GM18526 (cell line): ENCODE data around the gene SLC4A8.

Experiments
- POLR2A ChIP-seq: IDR thresholded peaks from 3 replicates; pipeline ENCODE4 v1.6.1; 2011; ENCODE audit not compliant: insufficient read length; ENCODE audit errors: extremely low read depth

The SLC4A8 gene

DNA sequence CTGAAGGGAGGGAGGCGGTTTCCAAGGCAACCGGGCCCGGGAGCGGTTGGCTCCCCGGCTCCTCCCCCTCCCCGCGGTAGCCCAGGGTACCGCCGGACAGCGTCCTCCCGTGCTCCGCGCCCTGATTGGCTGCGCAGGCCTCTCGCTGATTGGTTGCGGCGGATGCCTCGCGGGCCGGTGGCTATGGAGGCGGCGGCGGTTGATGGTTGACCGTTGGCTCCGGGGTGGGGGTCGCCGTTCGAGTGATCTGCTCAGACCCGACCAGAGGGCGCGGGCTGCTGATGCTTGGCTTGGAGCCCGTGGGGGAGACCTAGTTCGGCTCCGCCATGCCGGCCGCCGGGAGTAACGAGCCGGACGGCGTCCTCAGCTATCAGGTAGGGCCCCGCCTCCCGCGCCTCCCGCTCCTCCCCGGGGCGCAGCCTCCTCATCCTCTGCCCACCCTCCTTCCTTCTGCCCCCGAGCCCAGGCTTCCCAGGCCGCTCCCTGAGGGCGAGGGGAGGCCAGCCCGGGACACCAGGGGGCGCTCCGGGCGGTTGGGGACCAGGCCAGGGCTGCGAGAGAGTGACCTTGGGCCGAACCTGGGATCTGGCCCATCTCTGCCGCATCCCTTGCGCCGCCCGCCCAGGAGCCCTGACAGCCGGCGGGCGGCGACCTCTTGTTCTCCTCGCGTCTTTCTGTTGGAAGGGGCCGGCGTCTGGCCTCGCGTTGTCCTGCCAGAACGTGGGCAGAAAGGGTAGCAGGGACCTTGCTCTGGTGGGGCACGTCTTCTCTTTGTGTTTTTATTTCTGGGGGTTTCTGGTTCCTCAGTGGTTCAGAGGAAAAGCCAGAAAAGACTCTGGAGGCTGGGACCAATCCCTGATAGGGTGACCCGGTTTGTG, at the start of gene SLC4A8:
Gene SLC4A8 (plus strand): TSS at position 170 of the 878 bp plus-strand sequence. CDS start 157 bp downstream, at position 327.
- no peak for TF ChIP-seq POLR2A

DNA sequence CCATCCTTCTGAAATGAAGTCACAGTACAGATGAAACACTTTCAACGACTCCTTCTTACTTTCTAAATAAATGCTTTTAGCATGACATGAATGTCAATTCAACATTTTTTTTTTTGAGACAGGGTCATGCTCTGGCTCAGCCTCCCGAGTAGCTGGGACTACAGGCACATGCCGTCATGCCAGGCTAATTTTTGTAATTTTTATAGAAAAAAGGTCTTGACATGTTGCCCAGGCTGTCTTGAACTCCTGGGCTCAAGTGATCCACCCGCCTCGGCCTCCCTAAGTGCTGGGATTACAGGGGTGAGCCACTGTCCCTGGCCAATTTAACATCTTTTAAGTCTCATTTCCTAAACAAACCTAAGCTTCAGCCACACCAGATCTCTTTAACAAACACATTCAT, 49.8 kb upstream of the SLC4A8 start:
- TF ChIP-seq POLR2A = no peak

DNA sequence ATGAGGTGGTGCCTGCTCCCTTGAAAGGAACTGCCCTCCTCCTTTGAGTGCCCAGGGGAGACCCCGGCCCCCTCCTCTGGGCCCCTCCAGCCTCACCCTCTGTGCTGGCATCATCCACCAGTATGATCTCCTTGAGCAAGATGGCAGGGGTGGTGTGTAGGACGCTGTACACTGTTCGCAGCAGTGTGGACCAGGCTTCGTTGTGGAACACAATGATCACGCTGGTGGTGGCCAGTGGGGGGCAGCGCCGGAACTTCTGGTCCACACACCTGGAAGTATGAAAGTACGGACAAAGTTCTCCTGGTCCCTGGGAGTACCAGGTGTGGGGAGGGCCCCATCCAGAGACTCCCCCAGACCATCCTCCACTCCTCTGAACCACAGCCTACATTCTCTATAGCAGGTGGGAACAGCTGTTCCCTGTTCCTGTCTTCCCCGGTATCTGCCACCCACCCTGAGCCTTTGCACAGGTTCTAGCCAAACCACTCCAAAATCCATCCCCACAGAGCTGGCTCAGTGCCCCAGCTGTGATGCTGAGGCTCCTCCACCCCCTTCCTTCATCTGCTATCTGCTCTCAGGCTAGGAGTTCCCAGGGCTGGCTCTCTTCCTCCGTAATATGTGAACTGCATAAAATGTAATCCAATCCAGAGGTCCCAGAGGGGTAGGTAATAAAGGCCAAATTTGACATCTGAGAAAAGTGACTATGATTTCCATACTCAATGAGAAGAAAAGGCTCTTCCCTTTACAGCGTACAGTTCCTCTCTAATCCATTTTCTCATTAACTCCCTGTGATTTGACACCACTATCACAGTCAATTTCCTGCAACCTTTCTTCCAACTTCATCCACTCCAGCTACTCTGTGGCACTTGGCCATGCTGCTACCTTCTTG, 47.3 kb upstream of the SLC4A8 start:
- TF ChIP-seq POLR2A = no peak

DNA sequence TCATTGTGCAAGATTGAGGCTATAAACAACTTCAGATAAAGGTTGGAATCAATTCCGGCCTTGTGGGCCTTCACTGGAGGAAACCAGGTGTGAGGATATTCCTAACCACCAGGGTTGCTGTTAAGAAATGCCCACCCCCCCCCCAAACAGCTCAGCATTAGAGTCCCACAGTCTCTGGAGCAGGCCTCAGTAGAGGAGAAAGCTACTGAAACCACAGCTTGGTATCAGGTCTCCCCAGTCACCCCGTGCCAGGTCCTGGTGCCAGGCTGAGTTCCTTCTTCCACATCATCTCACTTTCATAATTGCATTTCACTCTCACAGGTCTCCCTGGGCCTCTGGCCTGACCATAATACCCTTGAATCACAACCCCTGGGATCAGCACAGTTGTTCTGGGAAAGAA, 45.9 kb upstream of the SLC4A8 start:
- TF ChIP-seq POLR2A = no peak

DNA sequence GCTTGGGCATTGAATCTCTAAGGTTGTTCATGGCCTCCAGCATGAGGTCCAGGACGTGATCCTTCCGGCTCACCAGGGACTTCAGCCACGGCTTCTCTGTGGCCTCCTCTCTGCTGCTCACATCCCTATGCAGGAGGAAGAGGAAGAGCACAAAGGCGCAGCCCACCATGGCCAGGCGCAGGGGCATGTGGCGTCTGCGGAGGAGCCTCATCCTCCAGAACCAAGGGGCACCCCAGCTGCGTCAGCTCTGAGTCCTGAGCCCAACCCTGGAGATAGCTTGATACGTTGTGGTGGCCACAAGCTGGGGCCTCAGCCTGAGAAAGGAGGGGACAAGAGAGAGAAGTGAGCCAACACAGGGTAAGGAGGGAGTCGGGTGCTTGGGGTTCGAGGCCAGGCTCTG, 45.1 kb upstream of the SLC4A8 start:
- no peak for TF ChIP-seq POLR2A

DNA sequence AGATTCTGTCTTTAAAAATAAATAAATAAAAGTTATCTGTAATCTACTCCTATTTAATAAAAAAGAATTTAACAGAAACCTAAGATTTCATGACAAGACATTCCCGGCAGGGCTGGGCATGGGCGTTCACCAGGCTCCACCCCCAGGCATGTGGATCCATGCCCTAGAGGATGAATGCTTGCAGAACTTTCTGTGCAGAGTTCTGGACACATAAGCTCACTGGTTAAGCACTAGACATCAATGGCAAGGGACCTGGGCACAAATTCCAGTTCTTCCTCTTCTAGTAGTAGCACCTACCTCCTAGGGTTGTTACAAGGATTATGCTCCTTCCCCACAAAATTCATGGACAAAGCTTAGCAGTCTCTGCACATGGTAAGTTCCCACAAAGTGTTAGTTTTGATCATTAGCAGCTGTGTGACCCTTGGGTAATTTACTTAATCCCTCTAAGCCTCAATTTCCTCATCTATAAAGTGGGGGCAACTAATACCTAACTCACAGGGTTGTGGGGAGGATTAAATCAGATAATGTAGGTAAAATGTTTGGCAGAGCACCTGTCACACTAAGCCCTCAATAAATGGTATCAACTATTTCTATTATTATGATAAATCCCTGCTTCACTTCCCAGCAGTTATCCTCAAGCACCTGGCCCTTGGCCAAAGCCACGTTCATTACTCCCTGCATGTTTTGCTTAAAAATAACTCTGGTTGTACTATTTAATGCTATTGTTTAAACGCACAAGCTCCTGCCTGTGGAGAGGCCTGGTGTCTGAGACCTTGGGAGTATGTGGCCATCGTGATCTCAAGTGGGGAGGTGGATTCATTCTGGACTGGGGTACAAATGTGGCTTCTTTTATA, 43.2 kb upstream of the SLC4A8 start:
- no peak for TF ChIP-seq POLR2A

DNA sequence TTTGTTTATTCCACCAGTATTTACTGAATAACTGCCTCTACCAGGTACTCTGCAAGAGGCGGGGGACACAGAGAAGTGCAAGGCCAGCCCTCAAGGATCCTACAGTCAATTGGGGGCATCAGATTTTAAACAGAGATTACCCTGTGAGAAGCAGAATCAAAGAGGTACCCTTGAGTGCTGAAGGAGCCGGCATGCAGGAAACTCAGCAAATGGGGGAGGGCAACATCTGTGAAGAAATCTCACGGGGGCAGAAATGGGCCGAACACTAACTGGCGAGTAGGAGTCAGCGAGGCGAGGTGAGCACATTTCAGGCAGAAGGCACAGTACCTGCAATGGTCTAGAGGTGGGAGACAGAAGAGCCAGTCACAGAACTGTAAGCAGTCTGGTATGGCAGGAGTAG, 42.5 kb upstream of the SLC4A8 start:
- no peak for TF ChIP-seq POLR2A

DNA sequence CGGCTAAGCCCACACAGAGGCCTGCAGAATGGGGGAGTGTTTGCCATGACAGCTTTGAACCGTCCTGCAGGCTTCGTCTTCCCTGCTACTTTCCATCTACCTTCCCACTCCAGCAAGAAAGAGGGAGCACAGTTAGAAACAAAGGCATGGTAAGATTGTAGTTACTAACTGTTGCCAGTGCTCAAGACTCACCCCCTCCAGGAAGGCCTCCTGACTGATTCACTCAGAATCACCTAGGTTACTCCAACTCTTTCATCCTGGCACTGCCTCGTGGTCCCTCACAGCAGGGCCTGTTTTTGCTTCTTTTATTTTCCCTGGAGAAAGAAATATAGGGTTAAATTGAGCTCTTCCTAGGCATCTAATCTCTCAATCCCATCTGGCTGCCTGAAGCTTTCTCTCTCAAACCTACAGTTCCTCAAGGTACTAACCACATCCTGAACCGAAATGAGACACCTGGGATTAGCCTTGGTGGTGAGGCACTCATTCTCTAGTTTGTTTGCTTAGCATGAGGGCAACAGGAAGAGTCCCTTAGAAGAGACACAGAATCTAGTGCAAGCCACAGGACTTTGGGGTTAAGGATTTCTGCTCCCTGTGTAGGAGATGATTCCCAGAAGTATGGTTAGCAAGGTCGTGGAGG, 41.2 kb upstream of the SLC4A8 start:
- no peak for TF ChIP-seq POLR2A

DNA sequence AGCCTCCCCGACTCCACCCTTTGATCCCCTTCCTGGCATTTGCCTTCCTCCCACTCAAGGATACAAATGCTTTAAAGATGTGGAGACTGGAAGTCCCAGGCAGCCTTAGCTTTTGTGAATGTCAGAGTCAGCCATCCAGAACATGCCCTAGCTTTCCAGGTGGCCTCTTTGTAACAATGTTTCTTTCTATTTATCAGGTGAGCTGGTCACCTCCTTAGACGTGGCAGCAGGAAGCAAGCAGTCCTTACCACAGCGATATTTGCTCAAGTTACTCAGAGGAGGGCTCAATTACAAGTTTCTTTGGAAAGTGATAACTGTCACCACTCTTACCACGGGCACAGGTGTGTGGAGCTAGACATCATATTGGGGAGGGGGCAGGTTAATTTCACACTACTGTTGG, 38.3 kb upstream of the SLC4A8 start:
- no peak for TF ChIP-seq POLR2A

DNA sequence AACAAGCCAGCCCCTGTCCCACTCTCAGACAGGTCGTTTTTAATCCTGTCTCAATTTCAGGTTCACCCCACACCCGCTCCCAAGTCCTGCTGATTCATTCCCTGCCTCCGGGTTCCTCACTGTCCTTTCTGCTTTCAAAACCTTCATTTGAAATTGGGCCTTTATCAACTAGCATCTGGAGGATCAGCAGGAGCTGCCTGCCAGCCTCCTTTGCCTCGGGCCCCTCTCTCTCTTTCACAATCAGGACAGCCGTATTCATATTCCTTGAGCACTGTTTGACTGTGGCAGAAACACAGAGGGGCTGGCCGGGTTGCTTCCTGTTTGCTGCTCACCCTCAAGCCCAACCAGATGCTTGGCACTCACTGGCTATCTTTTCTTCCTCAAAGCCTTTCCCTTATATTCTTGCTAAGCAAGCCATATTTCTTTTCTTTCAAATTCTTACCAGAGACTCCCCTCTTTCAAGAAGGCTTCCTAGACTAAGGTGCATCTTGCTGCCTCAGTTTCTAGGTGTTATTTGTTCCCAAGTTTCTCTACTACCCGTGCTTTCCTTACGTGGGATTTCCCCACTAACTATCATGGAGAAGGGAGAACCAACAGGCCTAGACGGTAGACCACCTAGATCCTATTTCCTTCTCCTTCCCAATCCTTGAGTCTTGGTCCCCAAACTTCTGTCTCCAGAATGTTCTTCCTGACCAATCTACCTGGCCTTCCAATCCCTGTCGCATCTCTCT, 36.4 kb upstream of the SLC4A8 start:
- TF ChIP-seq POLR2A = no peak

DNA sequence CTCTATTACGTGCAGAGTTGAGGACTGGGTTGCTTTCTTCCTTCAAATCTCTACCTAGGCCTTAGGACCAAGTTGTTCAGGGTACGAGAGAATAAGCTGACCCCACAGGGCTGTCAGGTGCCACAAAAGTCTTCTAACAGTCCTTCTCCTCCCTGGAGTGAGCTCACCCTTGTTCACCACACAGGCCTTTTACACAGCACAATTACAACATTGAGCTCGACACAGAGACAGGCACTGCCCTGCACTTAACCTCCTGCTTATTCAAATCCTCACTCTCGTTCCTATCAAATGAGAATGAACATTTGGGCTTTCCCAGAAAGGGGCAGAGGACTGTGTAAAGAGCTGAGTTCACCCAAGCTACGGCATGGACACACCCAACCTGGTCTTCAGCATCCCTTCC, 35.8 kb upstream of the SLC4A8 start:
- TF ChIP-seq POLR2A = no peak

DNA sequence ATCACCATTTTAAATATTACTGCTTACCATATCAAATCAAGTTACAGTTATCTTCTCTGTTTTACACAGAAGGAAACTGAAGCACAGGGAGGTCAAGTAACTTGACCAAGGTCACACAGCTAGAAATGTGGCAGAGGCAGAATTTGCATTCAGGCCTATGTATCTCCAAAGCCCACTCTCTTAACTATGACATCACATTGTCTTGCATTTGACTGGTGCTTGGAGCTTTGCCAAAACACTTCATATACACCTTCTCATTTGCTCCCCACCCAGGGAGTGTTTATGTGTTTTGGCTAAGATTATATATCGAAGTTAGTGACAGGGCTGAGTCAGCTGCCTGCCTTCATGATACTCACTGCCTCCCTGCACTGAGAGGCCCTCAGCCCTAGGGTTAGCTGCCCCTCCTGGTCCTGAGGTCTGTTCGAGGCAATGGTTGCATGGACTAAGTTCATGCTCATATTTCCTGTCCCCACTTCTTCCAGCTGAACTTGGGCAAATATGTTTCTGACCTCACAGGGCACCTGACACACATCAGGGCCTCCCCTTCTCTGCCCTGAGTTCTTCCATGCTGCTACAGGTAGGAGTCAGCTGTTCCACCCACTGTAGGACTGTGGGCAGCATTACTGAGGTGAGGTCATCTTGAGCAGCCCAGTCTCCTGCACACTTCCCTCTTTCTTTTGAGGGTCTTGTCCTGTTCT, 35.2 kb upstream of the SLC4A8 start:
- no peak for TF ChIP-seq POLR2A

DNA sequence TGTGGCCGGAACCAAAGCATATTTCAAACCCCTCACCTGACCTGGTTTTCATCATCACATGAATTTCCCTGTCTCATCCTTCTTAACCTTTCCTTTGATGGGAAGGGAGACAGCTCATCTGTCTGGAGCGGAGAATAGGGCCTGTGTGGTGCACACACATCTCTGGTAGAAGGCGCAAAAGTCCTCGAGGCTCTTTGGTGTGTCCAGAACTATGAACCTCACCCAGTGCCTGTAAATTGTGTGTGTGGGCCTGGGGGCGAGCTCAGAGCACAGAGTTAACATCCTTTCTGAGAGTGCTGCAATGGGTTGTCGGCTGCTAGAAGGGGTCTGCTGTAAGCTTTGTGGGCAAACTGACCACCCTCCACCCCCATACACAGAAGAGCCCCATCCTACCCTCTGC, 34.2 kb upstream of the SLC4A8 start:
- no peak for TF ChIP-seq POLR2A
